HG03342 (cell line): ENCODE results near the gene ARHGAP26.
A peak's percentile ranks its signal among the peaks of the same experiment; 100 is the strongest.

Experiments
- ATAC-seq: cut with Tn5 transposase; IDR thresholded peaks from one replicate; pipeline ENCODE4 v1.9.1; 2021; ENCODE audit warnings: mild to moderate bottlenecking, moderate library complexity; ENCODE audit not compliant: unreplicated experiment

ARHGAP26 gene

GRCh38 chr5:142828797-142829535, 58.8 kb downstream of the ARHGAP26 start:
- ATAC-seq = no peak

- no peak for ATAC-seq
Observed at GRCh38 chr5:142829801-142830220, 59.6 kb downstream of the ARHGAP26 start.

GRCh38 chr5:142830241-142831008, 60.2 kb downstream of the ARHGAP26 start:
- ATAC-seq = no peak

- no peak for ATAC-seq
Observed at GRCh38 chr5:142831009-142831383, 60.8 kb downstream of the ARHGAP26 start.

GRCh38 chr5:142832263-142832662, 62.1 kb downstream of the ARHGAP26 start:
- no peak for ATAC-seq

- ATAC-seq = no peak
Observed at GRCh38 chr5:142833517-142834449, 63.6 kb downstream of the ARHGAP26 start.

GRCh38 chr5:142834504-142834903, 64.3 kb downstream of the ARHGAP26 start:
- no peak for ATAC-seq

GRCh38 chr5:142835540-142835939, 65.4 kb downstream of the ARHGAP26 start:
- no peak for ATAC-seq

- no peak for ATAC-seq
Observed at GRCh38 chr5:142836048-142836447, 65.9 kb downstream of the ARHGAP26 start.

GRCh38 chr5:142837081-142837725, 67.0 kb downstream of the ARHGAP26 start:
- no peak for ATAC-seq

GRCh38 chr5:142838845-142839244, 68.7 kb downstream of the ARHGAP26 start:
- no peak for ATAC-seq

GRCh38 chr5:142839711-142840346, 69.7 kb downstream of the ARHGAP26 start:
- ATAC-seq = no peak

GRCh38 chr5:142840575-142840974, 70.4 kb downstream of the ARHGAP26 start:
- no peak for ATAC-seq

- no peak for ATAC-seq
Observed at GRCh38 chr5:142841511-142842265, 71.5 kb downstream of the ARHGAP26 start.

GRCh38 chr5:142842994-142843905, 73.1 kb downstream of the ARHGAP26 start:
- no peak for ATAC-seq

GRCh38 chr5:142844866-142845265, 74.7 kb downstream of the ARHGAP26 start:
- ATAC-seq = no peak

GRCh38 chr5:142845402-142845921, 75.3 kb downstream of the ARHGAP26 start:
- ATAC-seq = peak; percentile 47

- ATAC-seq = peak; percentile 73
Observed at GRCh38 chr5:142845954-142846398, 75.8 kb downstream of the ARHGAP26 start.
